HFFc6 (cell line): ENCODE measurements around the gene REPIN1. TPM values are rescaled to one million over a fixed set of nuclear protein-coding genes. Genes with fewer than 3 reads are reported as not detected.

Source experiments
- DNase-seq: peaks from one replicate; pipeline ENCODE4 v3.0.0-alpha.2; 2018
- H3K27ac Mint-ChIP-seq: 2 replicates; pipeline ENCODE4 v1.8.0; 2020; ENCODE audit warnings: mild to moderate bottlenecking, mixed read lengths
- H3K27me3 Mint-ChIP-seq: 2 replicates; pipeline ENCODE4 v1.8.0; 2021; ENCODE audit warnings: mild to moderate bottlenecking, moderate library complexity, mixed read lengths; ENCODE audit not compliant: insufficient read depth
- H3K36me3 Mint-ChIP-seq: 2 replicates; pipeline ENCODE4 v1.8.0; 2021; ENCODE audit warnings: low read depth, mixed read lengths
- H3K4me1 Mint-ChIP-seq: 2 replicates; pipeline ENCODE4 v1.8.0; 2020; ENCODE audit warnings: low read depth, mixed read lengths
- H3K4me3 Mint-ChIP-seq: 2 replicates; pipeline ENCODE4 v1.8.0; 2020; ENCODE audit warnings: mild to moderate bottlenecking, moderate library complexity, mixed read lengths
- H3K9me3 Mint-ChIP-seq: 2 replicates; pipeline ENCODE4 v1.8.0; 2020; ENCODE audit warnings: mild to moderate bottlenecking, mixed read lengths
- total RNA-seq, 6 experiments: library from RNA; stranded (reverse); fragmentation: NEBNext Ultra II Directional; extraction: Animal tissue kit (Norgen Biotek cat#: 25700); gene quantifications; 2 replicates in 1 of 6; 3 replicates in 5 of 6; pipeline ENCODE4 v1.2.3, GENCODE V29; 2021
- TF ChIP-seq, protein P1 (sequence below): fragments of 200-600 bp; sonication (generic); IDR thresholded peaks from 2 replicates; pipeline ENCODE4 v1.5.0; 2021; ENCODE audit warnings: antibody characterized with exemption, mild to moderate bottlenecking

REPIN1 gene
- total RNA-seq, 6 experiments from 2014 or later = 68.8 to 78.3 (median 75.5) TPM

DNA sequence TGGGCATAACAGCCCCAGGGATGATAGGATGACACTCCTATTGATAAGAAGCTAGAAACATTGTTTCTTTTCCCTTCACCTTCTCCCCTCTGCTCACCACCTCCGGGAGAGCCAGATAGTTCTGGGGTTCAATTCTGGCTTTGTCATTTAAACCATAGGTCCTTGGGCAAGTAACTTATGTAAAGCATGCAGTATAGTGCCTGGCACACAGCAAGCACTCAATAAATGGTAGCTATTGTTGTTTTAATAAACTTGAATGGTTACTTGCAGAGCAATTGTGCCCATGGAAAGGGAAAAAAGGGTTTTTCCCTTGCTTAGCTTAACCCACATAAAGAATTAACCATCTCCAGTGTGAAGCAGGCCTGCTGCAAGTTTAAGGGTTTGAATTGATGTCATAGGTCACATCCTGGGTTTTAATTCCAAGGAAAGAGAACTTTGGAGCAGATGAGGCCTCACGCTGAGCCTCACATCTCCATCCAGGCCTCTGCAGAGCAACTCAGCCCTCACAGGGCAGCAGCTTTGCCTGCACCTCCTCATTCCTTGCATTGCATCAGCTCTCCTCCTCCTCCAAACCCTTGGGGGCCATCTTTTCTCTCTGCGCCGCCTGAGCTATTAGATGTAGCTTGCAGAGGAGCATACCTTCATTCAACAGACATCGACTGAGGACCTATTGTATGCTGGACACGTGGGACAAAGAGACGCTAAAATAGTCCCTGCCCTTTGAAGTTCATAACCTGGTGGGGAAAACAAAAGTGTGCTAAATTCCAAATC is 33.4 kb downstream of the REPIN1 start:
- Mint-ChIP-seq H3K27ac (no peak overlapping the region), H3K36me3 (peaks cover 2% of the 10 kb centered on the region; the same call in 1 of the 2 replicates), H3K27me3 (peaks cover 2% of the 10 kb centered on the region), H3K4me1 (peaks cover 55% of the 10 kb centered on the region), H3K9me3 (no peaks in the 10 kb centered on the region), H3K4me3 (no peak overlapping the region)
- TF ChIP-seq, protein P1, sequence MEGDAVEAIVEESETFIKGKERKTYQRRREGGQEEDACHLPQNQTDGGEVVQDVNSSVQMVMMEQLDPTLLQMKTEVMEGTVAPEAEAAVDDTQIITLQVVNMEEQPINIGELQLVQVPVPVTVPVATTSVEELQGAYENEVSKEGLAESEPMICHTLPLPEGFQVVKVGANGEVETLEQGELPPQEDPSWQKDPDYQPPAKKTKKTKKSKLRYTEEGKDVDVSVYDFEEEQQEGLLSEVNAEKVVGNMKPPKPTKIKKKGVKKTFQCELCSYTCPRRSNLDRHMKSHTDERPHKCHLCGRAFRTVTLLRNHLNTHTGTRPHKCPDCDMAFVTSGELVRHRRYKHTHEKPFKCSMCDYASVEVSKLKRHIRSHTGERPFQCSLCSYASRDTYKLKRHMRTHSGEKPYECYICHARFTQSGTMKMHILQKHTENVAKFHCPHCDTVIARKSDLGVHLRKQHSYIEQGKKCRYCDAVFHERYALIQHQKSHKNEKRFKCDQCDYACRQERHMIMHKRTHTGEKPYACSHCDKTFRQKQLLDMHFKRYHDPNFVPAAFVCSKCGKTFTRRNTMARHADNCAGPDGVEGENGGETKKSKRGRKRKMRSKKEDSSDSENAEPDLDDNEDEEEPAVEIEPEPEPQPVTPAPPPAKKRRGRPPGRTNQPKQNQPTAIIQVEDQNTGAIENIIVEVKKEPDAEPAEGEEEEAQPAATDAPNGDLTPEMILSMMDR = no peak
- no peak for DNase-seq

DNA sequence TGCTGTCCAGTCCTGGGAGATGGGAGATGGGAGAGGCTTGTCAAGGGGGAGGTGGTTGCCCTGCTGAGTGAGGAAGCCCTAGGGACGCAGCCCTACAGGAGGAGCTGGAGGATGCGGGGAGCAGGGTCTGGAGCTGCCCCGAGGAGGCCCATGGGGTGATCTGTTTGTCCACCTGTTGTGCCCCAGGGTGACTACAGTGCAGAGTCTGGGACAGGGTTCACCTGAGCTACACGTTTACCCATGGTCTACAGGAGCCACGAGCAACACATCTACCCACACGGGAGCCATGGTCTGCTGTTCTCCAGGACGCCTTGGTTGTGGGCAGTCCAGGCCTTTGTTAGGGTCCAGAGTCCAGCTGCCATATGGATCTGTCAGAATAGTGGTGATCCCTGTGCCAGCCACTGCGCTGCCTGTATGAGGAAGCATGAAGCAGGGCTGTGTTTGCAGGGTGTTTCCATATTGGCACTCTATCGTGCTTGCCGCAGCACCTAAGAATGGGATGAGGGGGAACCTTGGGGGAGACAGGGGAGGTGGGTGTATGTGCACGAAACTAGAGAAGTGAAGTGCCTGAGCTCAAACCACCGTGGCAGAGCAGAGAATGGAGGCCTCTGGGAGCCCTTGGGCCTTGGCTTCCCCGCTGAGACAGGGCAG is 34.2 kb downstream of the REPIN1 start:
- no peak for DNase-seq
- H3K4me1 Mint-ChIP-seq = peaks cover 58% of the 10 kb centered on the region
- H3K27ac Mint-ChIP-seq = no peak overlapping the region
- no peak overlapping the region for H3K4me3 Mint-ChIP-seq
- peaks cover 4% of the 10 kb centered on the region; the same call in 1 of the 2 replicates for H3K36me3 Mint-ChIP-seq
- TF ChIP-seq, protein P1 = no peak
- peaks cover 2% of the 10 kb centered on the region for H3K27me3 Mint-ChIP-seq
- H3K9me3 Mint-ChIP-seq = no peaks in the 10 kb centered on the region

- Mint-ChIP-seq H3K36me3 (peaks cover 4% of the 10 kb centered on the region; the same call in 1 of the 2 replicates), H3K27me3 (peaks cover 2% of the 10 kb centered on the region), H3K4me1 (peaks cover 57% of the 10 kb centered on the region), H3K9me3 (no peaks in the 10 kb centered on the region), H3K4me3 (no peak overlapping the region), H3K27ac (peak overlapping the region; percentile 79; the same call in 1 of the 2 replicates)
- DNase-seq = no peak
- TF ChIP-seq, protein P1 = no peak
These were observed 35.0 kb downstream of the REPIN1 start for GRCh38 chr7:150403376-150404171.

DNA sequence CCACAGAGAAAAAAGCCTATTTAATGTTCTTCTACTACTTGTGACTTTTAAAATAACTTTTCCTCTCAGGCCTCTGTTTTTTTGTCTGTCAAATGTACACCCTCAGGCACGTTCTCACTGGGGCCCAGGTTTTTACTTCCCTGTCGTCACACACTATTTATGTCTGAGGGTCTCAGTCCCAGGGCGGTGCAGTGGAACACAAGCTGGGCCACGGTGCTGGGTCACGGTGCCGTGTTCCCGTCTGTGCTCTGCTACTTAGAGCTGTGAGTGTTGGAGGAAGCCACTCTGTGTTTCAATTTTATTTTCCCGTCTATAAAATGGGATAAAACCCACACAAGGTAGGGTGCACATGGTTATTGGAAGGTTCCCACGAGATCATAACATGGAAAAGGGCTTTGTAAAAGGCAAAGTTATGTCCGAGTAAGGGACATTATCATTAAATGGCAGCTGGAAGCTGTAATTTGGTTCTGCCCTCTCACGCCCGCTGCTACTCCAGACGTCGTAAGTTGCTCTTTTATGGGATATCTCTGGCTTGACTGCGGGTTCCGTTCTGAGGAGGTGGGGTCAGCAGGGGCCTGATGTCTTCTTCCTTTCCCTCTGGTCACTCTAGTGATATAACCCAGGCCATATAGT is 35.7 kb downstream of the REPIN1 start:
- TF ChIP-seq, protein P1 = no peak
- H3K4me1 Mint-ChIP-seq = peaks cover 49% of the 10 kb centered on the region
- H3K9me3 Mint-ChIP-seq = no peaks in the 10 kb centered on the region
- DNase-seq = no peak
- H3K4me3 Mint-ChIP-seq = peak overlapping the region; percentile 95
- H3K27ac Mint-ChIP-seq = peak overlapping the region; percentile 79
- peaks cover 4% of the 10 kb centered on the region; the same call in 1 of the 2 replicates for H3K36me3 Mint-ChIP-seq
- peaks cover 2% of the 10 kb centered on the region for H3K27me3 Mint-ChIP-seq
